ENCODE measurements around the gene SUN2.

Gene SUN2

DNA sequence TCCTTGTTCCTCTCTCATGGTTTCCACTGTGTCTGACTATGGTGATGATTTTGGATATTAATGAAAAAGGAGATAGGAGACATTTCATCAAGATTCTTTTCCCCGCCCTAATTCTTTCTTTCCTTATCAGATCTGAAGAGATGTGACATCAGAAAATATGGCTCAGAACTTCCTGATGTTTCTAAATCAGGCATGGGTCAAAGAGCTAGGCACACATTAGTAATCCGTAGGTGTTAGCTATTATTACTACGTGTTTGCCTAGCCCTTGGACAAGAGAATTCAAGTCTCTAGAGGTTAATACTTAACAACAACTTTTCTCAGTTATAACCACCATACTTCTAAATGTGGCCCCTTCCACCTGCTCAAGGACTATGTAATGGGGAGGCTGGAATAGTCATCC lies 60.9 kb downstream of the SUN2 start:
- DNase-seq: no peak

DNA sequence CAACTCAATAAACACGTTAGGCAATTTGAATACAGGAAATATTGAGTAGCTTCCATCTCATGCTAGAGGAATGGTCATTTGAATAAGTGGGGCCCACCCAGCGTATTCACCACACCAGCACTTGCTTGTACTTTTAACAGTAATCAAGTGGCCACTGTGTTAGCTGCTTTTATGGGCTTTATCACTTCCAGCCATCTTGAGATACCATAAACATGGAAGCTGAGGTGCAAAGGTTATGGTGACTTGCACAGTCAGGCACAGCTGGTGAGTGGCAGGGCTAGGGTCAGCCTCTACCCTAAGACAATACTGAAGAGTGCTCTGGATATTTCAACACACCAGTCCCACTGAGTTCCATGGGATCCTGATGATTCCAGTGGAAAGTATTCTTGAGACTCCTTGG lies 61.7 kb downstream of the SUN2 start:
- no peak for DNase-seq

DNA sequence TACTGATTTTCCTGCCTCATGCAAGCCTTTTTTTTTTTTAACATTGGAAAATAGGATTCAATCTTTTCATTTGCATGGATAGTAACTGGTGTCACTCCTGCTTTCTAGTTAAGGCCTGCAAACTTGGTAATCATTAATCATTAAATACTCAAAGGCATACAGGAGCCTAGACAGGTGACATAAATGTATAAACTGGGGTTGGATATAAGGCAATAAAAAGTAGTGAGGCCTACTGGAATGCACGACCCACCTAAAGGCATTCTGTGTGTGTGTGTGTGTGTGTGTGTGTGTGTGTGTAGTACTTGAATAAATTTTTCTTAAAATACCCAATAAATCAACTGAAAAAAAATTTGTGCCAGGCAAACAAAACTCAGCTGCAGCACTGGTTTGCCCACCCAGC lies 66.1 kb downstream of the SUN2 start:
- no peak for DNase-seq

DNA sequence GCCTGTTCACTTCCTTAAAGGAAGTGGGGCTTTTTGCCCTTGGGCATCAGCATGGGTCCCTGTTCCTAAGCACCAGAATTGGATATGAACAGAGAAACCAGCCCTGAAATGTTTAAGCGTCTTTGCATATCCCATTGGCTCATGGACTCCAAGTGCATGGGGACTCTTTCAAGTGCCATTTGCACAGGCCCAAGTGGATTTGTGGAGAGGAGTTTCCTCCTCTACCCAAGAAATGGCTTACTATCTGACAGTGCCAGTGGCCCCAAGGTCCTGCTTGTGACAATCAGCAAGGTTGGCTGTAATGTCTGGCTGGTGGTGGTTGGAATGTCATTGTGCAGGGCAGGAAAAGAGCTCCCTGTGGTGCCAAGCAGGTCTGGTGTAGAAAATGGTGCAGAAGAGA lies 70.0 kb downstream of the SUN2 start:
- DNase-seq: no peak

DNA sequence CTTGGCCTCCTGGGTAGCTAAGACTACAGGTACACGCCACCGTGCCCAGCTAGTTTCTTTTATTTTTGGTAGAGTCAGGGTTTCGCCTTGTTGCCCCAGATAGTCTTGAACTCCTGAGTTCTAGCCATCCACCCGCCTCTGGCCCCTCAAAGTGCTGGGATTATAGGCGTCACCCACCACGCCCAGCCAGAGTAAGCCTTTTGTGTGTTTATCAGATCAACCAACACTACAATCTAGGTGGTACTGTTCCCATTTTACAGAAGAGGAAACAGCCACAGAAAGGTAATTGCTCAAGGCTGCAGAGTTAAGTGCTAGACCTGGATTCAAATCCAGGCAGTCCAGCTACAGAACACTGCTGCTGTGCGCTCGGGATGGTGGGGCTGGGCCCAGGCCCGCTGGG lies 70.9 kb downstream of the SUN2 start:
- DNase-seq: no peak
